ENCODE results near the gene LRRC4B. TPM values are rescaled to one million over a fixed set of nuclear protein-coding genes. Genes with fewer than 3 reads are reported as not detected.

Gene LRRC4B
- total RNA-seq, 2 donors from 2014 or later = 0.26 to 10.5 TPM

DNA sequence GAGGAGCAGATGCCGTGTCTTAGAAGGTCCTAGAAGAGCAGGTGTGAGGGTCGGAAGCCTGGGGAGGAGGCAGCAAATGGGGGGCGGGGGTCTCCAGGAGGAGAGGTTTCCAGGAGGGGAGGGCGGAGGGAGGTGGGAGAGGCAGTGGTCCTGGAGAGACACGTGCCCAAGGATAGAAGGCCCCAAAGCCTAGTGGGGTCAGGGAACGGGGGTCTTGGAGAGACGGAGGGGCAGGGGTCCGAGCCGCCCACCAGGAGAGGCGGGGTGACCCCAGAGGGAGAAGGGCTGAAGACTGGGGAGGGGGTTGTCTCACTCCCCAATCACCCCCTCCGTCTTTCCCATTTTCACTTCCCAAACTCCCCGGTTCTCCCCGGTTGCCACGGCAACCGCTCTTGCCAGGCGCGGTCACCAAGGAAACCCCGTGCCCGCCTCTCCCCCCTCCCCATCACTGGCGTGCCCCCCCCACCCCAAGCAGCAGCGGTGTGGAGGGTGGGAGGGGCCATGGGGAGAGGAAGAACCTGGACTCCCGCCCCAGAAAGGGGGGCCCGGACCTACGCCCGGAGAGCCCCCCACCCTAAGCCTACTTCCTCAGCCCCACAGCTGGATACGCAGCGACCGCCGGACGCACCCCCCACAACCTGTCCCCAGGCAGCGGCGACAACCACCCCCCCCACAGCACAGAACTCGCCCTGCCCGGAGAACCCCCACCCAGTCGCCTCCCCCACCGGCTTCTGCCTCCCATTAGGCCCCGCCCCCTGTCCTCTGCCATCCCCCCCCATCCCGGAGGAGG is 988 bp downstream of the LRRC4B start:
- WGBS, 2 donors = 2 to 6% methylated on average over 13 to 32 of the region's 38 CpGs
- DNase-seq (no peak), ATAC-seq (no peak)
- intact Hi-C loops (cut with DNase I) = no loop called here
- Histone ChIP-seq H3K4me1 (no peaks in the 10 kb centered on the region), H3K27ac (no peak overlapping the region), H3K9me3 (no peaks in the 10 kb centered on the region), H3K27me3 (peaks cover 0 to 20% of the 10 kb centered on the region in 2 donors), H3K36me3 (replicated peaks in 1 of 2; ENCODE audit: insufficient read depth in 1 of 2, low read depth in 2 of 2) (no peaks in the 10 kb centered on the region), H3K4me3 (no peak overlapping the region)
- TF ChIP-seq POLR2A (IDR thresholded peaks at IDR 0.05) = no peak
- TF ChIP-seq, protein P1, sequence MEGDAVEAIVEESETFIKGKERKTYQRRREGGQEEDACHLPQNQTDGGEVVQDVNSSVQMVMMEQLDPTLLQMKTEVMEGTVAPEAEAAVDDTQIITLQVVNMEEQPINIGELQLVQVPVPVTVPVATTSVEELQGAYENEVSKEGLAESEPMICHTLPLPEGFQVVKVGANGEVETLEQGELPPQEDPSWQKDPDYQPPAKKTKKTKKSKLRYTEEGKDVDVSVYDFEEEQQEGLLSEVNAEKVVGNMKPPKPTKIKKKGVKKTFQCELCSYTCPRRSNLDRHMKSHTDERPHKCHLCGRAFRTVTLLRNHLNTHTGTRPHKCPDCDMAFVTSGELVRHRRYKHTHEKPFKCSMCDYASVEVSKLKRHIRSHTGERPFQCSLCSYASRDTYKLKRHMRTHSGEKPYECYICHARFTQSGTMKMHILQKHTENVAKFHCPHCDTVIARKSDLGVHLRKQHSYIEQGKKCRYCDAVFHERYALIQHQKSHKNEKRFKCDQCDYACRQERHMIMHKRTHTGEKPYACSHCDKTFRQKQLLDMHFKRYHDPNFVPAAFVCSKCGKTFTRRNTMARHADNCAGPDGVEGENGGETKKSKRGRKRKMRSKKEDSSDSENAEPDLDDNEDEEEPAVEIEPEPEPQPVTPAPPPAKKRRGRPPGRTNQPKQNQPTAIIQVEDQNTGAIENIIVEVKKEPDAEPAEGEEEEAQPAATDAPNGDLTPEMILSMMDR (IDR thresholded peaks at IDR 0.05) = no peak

DNA sequence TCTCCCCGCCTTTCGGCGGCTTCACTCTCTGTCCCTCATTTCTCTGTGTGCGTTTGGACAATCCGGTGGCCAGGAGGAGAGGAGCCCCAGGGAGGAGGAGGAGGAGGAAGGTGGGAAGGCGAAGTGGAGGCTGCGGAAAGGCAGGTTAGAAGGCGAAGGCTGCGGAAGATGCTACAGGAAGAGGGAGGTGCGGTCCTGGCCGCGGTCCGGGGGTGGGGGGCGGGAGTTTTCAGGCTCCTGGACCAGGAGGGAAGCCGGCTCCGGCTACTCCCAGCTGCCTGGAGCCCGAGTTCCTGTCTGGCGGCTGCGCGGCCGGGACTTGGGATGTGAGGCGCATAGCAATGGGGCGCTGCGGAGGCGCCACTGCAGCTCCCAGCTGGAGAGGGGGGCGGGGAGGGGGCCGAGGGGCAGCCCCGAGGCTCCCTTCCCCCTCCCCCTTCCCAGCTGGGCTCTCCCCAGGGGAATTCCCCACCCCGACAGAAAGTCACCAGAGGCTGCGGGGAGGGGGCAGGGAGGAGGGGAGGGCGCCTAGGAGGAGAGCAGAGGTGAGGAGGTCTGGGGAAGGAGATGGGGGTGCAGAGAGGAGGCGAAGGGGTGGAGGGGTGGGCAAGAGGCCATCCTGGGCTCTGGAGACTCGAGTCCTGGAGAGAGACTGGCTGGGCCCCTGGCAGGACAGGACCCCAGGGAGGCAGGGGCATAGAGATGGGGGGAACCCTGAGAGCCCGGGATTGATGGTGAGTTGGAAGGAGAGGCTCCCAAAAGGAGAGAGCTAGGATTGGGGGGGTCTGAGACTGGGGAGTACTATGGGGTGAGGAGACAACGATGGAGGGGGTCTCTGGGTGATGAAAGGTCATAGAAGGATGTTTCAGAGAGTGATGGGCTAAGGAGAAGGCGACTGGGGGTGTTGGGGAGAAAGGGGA is 2.0 kb downstream of the LRRC4B start:
- ATAC-seq (no peak), DNase-seq (no peak)
- Histone ChIP-seq H3K4me3 (no peak overlapping the region), H3K27me3 (peaks cover 0 to 20% of the 10 kb centered on the region in 2 donors), H3K9me3 (no peaks in the 10 kb centered on the region), H3K27ac (no peak overlapping the region), H3K36me3 (replicated peaks in 1 of 2; ENCODE audit: insufficient read depth in 1 of 2, low read depth in 2 of 2) (no peaks in the 10 kb centered on the region), H3K4me1 (no peaks in the 10 kb centered on the region)
- TF ChIP-seq, protein P1 (IDR thresholded peaks at IDR 0.05) = no peak
- 4% methylated on average over 13 to 32 of the region's 36 CpGs for WGBS, 2 donors
- intact Hi-C loops (cut with DNase I) = no loop called here

DNA sequence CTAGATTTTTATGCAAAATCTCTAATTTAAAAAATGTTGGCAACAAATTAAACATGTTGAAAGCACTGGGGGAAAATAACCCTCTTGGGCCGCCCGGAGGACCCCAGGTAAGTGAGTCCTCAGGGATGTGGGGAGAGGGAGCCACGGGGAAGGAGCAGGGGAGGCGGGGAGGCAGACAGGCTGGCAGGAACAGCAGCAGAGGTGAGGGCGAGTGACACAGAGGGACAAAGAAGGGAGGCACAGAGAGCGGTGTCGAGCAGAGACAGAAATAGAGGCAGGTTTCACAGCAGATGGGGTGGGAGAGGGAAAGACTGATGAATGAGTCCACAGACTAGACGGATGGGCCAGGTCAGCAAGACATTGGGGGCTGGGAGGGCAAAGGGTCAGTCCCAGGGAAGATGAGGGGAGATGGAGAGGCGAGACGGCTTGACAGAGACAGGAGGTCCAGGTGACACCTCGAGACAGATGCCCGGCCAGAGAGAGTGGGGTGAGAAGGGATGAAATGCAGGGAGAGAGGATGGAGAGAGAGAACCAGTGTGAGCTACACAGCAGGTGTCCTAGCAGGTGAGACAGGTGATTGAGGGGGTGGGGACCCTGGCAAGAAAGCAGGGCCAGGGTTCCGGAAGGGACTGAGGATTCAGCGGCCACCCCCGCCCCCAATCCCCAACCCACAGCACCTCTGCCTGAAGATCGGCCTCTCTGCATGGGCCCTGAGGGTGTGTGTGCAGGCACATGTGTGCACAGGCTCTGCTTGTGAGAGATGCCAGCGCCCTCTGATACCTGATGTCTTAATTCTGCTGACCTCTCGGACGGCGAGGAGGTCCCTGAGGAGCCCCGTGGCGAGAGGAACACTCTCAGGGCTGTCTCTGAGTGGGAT is 3.8 kb downstream of the LRRC4B start:
- Histone ChIP-seq H3K4me3 (no peak overlapping the region), H3K36me3 (replicated peaks in 1 of 2; ENCODE audit: insufficient read depth in 1 of 2, low read depth in 2 of 2) (no peaks in the 10 kb centered on the region), H3K27me3 (peaks cover 0 to 20% of the 10 kb centered on the region in 2 donors), H3K4me1 (no peaks in the 10 kb centered on the region), H3K27ac (no peak overlapping the region), H3K9me3 (no peaks in the 10 kb centered on the region)
- intact Hi-C loops (cut with DNase I) = no loop called here
- no peak for ATAC-seq
- TF ChIP-seq, protein P1 (IDR thresholded peaks at IDR 0.05) = no peak
- TF ChIP-seq POLR2A (IDR thresholded peaks at IDR 0.05) = no peak
- 12 to 19% methylated on average over 15 to 22 of the region's 22 CpGs for WGBS, 2 donors
- DNase-seq = no peak

DNA sequence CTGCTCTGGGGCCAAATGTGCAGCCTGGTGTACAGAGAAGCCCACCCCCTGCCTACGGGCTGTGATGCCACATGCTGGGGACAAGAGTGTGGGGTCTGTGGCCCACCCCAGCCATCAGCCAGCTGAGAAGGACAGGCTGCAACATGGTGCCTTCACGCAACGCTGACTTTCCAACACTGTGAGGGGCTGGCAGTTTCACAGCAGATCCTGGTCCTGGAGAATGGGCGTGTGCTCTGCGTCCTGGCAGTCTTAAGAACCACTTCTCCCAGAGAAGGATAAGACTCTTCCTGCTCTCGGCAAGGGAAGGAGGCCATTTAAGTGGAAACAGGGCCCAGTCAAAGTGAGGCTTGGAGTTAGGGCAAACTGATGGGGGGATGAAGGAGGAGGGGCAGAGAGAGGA is 4.6 kb downstream of the LRRC4B start:
- H3K27me3 ChIP-seq = peaks cover 0 to 20% of the 10 kb centered on the region in 2 donors
- intact Hi-C loops (cut with DNase I) = no loop called here
- WGBS, 2 donors = 21 to 38% methylated on average over 6 of the region's 6 CpGs
- no peaks in the 10 kb centered on the region for H3K9me3 ChIP-seq
- no peak overlapping the region for H3K27ac ChIP-seq
- no peaks in the 10 kb centered on the region for H3K36me3 ChIP-seq (replicated peaks in 1 of 2; ENCODE audit: insufficient read depth in 1 of 2, low read depth in 2 of 2)
- ATAC-seq (no peak), DNase-seq (no peak)
- H3K4me1 ChIP-seq = no peaks in the 10 kb centered on the region
- no peak for TF ChIP-seq POLR2A (IDR thresholded peaks at IDR 0.05)
- TF ChIP-seq, protein P1 (IDR thresholded peaks at IDR 0.05) = no peak
- H3K4me3 ChIP-seq = no peak overlapping the region
